Hematopoietic multipotent progenitor cell (in vitro differentiated cells): Measurements from ENCODE around the gene STAG3. TPM values are rescaled to one million over a fixed set of nuclear protein-coding genes. Genes with fewer than 3 reads are reported as not detected.
"Not testable (repeated sequence)": the region's sequence is repeated elsewhere in the genome, so short reads cannot be mapped to it uniquely, and the experiment has no call there.

Experiments used
- DNase-seq, 3 donors: peaks; one replicate each; pipeline ENCODE4 v3.0.0-alpha.2; 2011 to 2015; ENCODE audit warnings: low read depth in 2 of 3, low spot score in 2 of 3
- total RNA-seq: library from RNA; depleted of rRNA; stranded (reverse); fragments of >200 nt; gene quantifications from one replicate; pipeline ENCODE4 v1.2.3, GENCODE V29; 2012

Gene STAG3, protein sequence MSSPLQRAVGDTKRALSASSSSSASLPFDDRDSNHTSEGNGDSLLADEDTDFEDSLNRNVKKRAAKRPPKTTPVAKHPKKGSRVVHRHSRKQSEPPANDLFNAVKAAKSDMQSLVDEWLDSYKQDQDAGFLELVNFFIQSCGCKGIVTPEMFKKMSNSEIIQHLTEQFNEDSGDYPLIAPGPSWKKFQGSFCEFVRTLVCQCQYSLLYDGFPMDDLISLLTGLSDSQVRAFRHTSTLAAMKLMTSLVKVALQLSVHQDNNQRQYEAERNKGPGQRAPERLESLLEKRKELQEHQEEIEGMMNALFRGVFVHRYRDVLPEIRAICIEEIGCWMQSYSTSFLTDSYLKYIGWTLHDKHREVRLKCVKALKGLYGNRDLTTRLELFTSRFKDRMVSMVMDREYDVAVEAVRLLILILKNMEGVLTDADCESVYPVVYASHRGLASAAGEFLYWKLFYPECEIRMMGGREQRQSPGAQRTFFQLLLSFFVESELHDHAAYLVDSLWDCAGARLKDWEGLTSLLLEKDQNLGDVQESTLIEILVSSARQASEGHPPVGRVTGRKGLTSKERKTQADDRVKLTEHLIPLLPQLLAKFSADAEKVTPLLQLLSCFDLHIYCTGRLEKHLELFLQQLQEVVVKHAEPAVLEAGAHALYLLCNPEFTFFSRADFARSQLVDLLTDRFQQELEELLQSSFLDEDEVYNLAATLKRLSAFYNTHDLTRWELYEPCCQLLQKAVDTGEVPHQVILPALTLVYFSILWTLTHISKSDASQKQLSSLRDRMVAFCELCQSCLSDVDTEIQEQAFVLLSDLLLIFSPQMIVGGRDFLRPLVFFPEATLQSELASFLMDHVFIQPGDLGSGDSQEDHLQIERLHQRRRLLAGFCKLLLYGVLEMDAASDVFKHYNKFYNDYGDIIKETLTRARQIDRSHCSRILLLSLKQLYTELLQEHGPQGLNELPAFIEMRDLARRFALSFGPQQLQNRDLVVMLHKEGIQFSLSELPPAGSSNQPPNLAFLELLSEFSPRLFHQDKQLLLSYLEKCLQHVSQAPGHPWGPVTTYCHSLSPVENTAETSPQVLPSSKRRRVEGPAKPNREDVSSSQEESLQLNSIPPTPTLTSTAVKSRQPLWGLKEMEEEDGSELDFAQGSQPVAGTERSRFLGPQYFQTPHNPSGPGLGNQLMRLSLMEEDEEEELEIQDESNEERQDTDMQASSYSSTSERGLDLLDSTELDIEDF
- 0.81 TPM for total RNA-seq

DNA sequence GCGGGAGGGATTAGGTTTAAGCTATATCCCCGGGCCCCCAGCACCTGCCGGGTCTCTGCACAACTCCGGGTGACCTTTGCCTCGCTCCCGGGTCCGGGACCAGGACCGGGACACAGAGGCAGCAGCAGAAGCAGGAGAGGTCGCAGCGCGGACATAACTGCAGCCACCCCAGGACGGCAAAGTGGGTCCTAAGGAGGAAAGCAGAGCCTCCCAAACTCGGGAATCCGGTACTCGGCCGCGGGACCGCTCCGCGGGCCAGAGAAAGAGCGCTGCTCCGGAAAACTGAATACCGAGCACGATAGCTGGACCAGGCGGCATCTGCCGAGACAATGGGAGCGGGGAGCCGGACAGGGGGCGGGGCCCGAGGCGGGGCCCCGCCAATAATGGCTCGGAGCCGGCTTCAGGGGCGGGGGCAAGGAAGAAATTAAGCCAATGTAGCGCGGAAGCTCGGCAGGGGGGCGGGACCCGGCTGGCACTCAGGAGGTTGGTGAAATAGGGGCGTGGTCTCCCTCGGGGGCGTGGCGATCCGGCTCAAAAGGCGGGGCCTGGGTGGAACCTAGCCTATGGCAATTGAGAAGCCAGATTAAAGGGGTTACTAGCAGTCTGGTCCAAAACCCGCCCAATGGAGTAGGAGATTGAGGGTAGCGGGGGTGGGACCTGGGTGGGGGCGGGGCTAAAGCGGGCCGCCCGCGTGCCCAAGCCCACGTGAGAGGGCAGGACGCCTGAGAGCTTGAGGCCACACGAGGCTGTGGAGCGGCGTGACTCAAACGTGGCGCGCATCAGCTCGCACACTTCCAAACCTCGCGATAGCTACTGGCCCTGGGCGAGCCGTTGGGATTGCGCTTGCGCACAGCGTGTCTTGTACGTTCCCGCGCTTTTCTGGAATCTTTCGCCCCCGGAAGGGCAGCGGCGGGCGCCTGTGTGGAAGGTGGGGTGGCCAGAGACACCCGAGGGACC is at the start of gene STAG3, which contains the start of gene GPC2:
STAG3 (plus strand) TSS at position 874 of the 957 bp plus-strand sequence. CDS start 2,639 bp downstream, outside the sequence.
GPC2 (minus strand) TSS at position 337 of the 957 bp plus-strand sequence; CDS start at position 155, 182 bp downstream.
- DNase-seq: peak; percentile 95 to 98 (median 98)

DNA sequence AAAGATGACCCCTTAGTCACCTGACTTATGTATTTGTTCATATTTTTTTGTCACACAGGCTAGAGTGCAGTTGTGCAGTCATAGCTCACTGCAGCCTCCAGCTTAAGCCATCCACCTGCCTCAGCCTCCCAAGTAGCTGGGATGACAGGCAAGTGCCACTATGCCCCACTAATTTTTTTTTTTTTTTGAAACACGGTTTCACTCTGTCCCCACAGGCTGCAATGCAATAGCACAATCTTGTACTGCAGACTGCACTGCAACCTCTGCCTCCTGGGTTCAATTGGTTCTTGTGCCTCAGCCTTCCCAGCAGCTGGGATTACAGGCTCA is 49.1 kb upstream of the STAG3 start:
- DNase-seq: no peak

DNA sequence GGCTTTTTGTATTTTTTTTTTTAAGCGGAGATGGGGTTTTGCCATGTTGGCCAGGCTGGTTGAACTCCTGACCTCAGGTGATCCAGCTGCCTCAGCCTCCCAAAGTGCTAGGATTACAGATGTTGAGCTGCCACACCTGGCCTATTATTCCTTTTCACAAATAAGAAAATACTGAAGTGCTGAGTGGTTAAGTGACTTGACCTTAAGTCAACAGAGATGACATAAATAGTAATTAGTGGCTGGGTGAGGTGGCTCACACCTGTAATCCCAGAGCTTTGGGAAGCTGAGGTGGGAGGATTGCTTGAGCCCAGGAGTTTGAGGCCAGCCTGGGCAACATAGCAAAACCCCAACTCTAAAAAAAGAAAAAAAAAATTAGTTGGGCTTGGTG is 47.5 kb upstream of the STAG3 start:
- DNase-seq: not testable (repeated sequence)

DNA sequence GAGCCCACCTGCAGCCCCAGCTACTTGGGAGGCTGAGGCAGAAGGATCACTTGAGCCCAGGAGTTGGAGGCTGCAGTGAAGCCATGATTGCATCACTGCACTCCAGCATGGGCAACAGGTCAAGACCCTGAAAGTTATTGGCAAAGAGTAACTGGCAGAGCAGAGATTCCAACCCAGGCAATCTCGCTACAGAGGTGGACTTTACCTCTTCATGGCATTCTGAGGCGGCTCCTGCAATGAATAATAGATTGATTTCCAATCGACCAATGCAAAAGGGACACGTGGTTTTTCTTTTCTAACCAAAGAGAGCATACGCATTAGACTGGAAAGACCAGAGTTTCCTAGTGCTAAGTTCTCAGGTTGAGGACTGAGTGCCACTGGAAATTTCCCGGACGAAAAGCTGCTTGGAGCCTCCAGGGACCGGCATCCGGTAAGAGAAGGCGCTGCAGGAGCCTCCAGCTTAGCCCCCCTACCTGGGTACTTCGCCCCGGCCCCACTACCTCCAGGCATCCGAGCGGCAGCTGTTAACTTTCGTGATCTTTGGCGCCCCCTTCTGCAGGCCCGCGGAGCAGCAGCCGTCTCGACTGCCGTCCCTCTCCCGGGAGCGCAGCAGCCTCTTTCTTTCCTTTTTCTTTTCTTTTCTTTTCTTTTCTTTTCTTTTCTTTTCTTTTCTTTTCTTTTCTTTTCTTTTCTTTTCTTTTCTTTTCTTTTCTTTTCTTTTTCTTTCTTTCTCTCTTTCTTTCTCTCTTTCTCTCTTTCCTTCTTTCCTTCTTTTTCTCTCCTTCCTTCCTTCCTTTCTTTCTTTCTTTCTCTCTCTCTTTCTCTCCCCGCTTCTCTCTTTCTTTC is 46.9 kb upstream of the STAG3 start:
- peak; percentile 60 to 78 (median 66) for DNase-seq

DNA sequence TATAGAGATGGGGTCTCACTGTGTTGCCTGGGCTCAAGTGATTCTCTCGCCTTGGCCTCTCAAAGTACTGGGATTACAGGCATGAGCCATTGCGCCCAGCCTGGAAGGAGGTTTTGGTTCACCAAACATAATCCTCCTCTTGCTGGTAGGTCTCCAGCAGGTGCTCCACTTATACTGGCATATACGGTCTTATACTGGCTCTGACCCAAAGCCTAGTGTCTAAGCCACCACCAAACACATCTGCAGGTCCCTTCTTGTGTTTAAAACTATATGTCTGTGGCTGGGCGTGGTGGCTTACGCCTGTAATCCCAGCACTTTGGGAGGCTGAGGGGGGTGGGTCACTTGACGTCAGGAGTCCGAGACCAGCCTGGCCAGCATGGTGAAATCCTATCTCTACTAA is 45.6 kb upstream of the STAG3 start:
- no peak for DNase-seq

DNA sequence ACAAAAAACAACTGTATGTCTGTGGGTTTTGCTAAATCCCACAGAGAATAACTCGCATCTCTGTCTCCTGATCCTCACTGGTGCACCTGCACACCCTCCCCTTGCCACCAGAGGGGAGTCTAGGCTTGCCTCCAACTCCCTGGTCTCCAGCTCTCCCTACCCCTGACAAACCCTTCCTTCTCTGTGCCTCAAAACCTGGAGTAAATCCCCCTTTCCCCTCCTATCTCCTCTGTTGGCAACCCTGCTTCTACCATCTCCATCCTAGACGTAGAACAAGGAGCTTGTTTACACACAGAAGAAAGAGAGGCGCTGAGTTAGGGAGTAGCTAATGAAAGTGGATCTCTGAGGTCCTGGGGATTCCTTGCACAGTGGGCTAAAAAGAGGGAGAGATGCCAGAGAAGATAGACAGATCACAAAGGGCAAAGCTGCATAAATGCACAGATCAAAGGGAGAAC is 45.0 kb upstream of the STAG3 start:
- peak in 2 of 3 donors; percentile 64 to 71 for DNase-seq

DNA sequence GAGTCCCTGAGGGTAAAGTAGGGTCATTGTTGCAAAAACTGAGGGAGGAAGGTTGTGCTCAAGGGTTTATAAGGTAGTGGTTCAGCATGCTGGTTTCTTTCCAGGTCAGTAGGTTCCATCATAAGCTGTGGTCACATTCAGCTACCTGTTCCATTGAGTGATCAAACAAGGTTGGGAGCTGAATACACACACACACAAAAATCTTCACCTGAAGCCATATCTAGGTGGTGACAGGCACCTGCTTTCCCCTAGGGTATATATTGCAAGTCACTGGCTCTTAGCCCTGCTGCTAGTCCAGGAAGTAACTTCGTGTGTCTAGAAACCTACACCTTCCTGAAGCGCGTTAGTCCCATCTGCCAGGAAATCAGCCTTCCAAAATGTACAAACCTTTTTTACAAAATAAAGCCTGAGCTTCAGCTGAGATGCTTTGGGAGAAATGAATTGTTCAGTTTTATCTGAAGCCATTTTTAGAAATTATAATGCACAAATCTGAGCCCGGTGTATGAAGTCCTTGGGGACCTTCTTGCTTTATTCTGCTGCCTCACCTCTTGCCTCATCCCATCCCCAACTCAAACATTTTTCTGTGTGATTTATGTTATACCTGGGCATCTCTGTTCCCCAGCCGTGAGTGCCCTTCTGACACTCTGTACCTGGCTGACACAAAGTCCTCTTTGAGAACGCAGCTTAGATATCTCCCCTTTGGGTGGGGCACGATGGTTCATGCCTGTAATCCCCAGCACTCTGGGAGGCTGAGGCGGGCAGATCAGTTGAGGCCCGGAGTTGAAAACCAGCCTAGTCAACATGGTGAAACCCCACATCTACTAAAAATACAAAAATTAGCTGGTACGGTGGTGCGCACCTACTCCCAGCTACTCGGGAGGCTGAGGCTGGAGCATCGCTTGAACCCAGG is 39.6 kb upstream of the STAG3 start:
- DNase-seq: no peak

DNA sequence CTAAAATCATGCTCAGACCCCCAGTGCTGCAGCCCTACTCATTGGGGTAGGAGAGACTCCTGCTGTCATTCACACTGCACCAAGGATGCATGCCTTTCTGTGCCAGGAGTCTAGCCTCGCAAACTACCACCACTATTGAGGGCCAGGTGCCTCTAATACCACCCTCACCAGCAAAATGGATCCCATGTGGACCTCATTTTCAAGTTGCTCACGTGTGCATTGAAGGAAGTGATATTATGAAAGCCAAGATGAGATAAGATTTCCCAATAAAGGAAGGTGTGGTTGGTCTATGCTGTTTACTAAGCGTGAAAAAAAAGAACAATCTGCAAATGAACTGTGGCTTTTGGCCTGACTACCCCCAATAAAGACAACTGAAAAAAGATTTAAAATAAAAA is 36.2 kb upstream of the STAG3 start:
- no peak for DNase-seq

DNA sequence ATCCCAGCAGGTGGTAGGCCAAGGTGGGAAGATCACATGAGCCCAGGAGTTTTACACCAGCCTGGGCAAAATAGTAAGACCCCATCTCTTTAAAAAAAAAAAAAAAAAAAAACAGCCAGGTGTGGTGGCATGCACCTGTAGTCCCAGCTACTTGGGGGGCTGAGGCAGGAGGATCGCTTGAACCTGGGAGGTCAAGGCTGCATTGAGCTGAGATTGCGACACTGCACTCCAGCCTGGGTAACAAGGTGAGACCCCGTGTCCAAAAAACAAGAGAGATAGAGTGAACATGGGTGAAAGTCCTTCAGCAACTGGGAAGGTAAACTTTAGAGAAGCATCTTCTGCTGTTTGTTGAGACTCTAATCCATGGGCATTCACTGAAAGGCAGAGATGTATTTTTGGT is 35.3 kb upstream of the STAG3 start:
- no peak for DNase-seq

DNA sequence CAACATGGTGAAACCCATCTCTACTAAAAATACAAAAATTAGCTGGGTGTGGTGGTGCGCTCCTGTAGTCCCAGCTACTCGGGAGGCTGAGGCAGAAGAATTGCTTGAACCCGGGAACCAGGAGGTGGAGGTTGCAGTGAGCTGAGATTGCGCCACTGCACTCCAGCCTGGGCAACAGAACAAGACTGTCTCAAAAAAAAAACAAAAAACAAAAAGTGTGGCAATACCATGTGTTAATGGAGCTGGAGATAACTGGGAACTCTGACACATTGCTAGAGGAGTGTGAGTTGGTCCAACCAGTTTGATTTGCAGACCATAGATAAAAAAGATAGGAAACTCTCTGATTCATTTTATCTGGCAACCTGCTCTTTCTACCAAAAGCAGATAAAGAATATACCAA is 31.4 kb upstream of the STAG3 start:
- DNase-seq: not testable (repeated sequence)

DNA sequence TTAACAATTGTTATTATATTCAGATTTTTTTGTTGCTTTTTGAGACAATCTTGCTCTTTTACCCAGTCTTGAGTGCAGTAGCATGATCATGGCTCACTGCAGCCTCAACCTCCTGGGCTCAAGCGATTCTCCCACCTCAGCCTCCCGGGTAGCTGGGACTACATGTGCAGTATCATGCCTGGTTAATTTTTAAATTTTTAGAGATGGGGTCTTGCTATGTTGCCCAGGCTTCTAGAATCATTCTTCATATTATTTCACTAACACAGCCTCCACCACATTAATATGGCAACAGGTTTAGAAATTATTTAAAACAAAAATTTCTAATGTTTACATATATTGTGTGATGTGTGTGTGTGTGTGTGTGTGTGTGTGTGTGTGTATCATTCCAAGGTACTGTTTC is 30.4 kb upstream of the STAG3 start:
- DNase-seq: no peak

DNA sequence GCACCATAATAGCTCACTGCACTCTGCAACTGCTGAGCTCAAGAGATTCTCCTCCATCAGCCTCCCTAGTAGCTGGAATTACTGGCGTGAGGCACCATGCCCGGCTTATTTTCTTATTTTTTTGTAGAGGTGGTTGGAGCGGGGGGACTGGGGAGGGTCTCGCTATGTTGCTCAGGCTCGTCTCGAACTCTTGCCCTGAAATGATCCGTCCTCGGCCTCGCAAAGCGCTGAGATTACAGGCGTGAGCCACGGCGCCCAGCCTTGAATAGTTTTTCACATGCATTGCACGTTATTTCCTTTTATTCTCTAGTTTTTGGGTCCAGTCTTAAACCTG is 29.5 kb upstream of the STAG3 start:
- no peak for DNase-seq

DNA sequence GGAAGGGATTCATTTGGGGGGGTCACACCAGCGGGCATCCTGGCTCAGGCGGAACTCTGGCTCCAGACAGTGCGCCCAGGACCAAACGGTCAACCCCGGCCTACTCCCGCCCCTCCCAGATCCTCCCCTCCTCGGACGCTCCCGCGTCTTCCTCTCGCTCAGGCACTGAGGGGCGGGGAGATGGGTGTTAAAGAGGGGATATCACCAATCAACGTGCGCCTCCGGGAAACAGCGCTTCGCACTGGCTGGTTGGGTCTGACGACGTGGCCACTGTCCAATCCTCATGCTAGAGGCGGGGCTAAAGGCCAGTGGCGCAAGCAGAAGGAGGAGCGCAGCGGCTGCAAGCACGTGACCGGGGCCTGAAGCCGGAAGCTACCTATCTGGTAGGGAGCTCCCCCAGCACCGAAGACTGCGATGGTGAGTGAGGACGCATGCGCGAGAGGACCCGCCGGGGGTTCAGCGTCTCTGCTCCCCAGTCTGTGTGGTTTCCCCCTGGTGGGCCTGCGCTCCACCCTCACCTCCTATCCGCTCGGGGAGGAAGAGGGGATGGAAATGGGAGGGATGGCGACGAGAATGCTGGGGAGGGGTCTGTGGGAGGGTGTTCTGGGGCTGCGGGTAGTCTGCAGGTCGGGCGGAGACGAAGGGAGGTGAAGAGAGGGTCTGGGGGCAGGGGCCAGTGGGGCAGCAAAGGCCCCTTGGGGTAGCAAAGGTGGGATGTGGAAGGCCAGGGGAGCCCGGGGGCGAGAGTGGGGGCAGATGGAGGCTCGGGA is 29.0 kb upstream of the STAG3 start, which contains the start of gene LAMTOR4:
LAMTOR4 (plus strand) TSS at position 360 of the 770 bp plus-strand sequence; CDS start at position 415, 55 bp downstream.
- peak; percentile 87 to 98 (median 98) for DNase-seq

DNA sequence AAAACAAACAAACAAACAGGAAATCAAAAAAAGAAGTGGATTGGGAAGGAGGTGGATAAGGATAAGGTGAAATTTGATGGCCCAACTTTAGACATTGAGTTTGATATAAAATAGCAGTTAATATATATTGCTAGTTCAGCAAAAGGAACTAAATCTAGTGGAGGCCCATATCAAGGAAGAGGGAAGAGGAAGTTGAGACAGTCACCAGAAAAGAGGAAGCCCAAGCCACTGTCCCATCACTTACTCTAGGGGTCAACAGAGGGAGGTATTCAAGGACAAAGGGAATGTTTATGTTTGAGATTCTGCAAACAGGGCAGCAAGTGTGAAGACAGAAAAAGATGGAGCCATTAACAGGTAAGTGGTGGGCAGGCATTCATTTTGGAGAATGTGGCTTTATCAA is 25.3 kb upstream of the STAG3 start:
- peak in 1 of 3 donors; percentile 37 for DNase-seq

DNA sequence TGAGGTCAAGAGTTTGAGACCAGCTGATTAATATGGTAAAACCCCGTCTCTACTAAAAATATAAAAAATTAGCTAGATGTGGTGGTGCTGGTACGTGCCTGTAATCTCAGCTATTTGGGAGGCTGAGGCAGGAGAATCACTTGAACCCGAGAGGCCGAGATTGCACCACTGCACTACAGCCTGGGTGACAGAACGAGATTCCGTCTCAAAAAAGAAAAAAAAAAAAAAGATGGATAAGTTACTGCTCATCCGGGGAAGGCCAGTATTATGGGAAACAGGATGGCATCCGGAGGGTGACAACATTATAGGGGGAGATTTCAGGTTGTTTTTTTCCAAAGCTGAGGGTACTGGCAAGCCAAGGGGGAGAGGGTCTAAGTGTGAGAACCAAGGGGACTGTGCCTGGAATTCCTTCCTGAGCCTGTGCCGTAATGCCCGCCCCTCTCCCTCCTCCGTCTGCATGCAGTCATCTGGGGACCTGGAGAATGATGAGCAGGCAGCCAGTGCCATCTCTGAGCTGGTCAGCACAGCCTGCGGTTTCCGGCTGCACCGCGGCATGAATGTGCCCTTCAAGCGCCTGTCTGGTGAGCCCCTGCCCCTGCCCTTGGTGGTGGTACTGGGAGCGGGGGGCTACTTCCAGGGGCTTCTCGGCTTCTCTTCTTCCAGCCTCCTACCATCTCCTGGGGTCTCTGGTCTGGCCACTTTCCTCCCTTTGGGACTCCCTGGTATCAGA is 24.6 kb upstream of the STAG3 start:
- no peak for DNase-seq
